PC-3 (cell line): ENCODE data around the gene KXD1. TPM values are rescaled to one million over a fixed set of nuclear protein-coding genes. Genes with fewer than 3 reads are reported as not detected.

ENCODE experiments used
- ATAC-seq: fragments of 200-7000 bp; cut with Tn5 transposase; 2 replicates; pipeline ENCODE4 v1.9.1; 2020; ENCODE audit warnings: mild to moderate bottlenecking, moderate library complexity
- BruUV-seq: library from RNA; stranded (reverse); fragments of 400-500 nt; replicated peaks from 2 replicates; lab custom pipeline; 2021; lab: Mats Ljungman, UMichigan
- CTCF ChIA-PET: fragments of 300-600 bp; sonication (Branson Sonifier 250); formaldehyde crosslinking; loops from one replicate; lab custom pipeline; 2022; ENCODE audit warnings: antibody characterized with exemption; lab: Charles Lee
- POLR2A ChIA-PET: fragments of 300-600 bp; sonication (Branson Sonifier 250); formaldehyde crosslinking; loops from one replicate; lab custom pipeline; 2022; ENCODE audit warnings: antibody characterized with exemption; ENCODE audit not compliant: unreplicated experiment; lab: Charles Lee
- DNase-seq: peaks from one replicate; pipeline ENCODE4 v3.0.0-alpha.2; 2015
- H2AFZ ChIP-seq: fragments of 300-600 bp; sonication (generic); 2 replicates; pipeline ENCODE4 v1.6.0; 2016; ENCODE audit warnings: antibody characterized with exemption, low read length
- H3F3A ChIP-seq: fragments of 300-600 bp; sonication (generic); one replicate; pipeline ENCODE4 v1.6.0; 2017; ENCODE audit warnings: antibody characterized with exemption, low read length, control low read depth, mild to moderate bottlenecking; ENCODE audit not compliant: unreplicated experiment
- H3K27ac ChIP-seq: fragments of 300-600 bp; sonication (generic); 2 replicates; pipeline ENCODE4 v1.5.1; 2016; ENCODE audit warnings: mild to moderate bottlenecking, low read length
- H3K27me3 ChIP-seq: fragments of 300-600 bp; sonication (generic); 2 replicates; pipeline ENCODE4 v1.6.1; 2016; ENCODE audit warnings: low read length, mixed read lengths
- H3K36me3 ChIP-seq: fragments of 300-600 bp; sonication (generic); 2 replicates; pipeline ENCODE4 v1.6.1; 2016; ENCODE audit warnings: low read depth, mixed run types, low read length, mixed read lengths
- H3K4me1 ChIP-seq: fragments of 300-600 bp; sonication (generic); 2 replicates; pipeline ENCODE4 v1.5.1; 2016; ENCODE audit warnings: low read length; ENCODE audit not compliant: insufficient read depth
- H3K4me2 ChIP-seq: fragments of 300-600 bp; sonication (generic); 2 replicates; pipeline ENCODE4 v1.6.0; 2016; ENCODE audit warnings: low read length
- H3K4me3 ChIP-seq: fragments of 300-600 bp; sonication (generic); 2 replicates; pipeline ENCODE4 v1.5.1; 2016; ENCODE audit warnings: mild to moderate bottlenecking, low read length, mixed read lengths
- H3K79me2 ChIP-seq: fragments of 300-600 bp; sonication (generic); 2 replicates; pipeline ENCODE4 v1.6.1; 2017; ENCODE audit warnings: low read length, mixed read lengths
- H3K9ac ChIP-seq: fragments of 300-600 bp; sonication (generic); 2 replicates; pipeline ENCODE4 v1.6.0; 2016; ENCODE audit warnings: mild to moderate bottlenecking, low read length
- H3K9me2 ChIP-seq: fragments of 300-600 bp; sonication (generic); replicated peaks from 2 replicates; pipeline ENCODE4 v1.6.1; 2016; ENCODE audit warnings: mixed run types, low read length, mixed read lengths
- H3K9me3 ChIP-seq: fragments of 300-600 bp; sonication (generic); 2 replicates; pipeline ENCODE4 v1.6.1; 2016; ENCODE audit warnings: low read length, mixed read lengths
- H4K20me1 ChIP-seq: fragments of 300-600 bp; sonication (generic); 2 replicates; pipeline ENCODE4 v1.6.1; 2016; ENCODE audit warnings: low read length, mixed read lengths
- EZH2 ChIP-seq: fragments of 300-600 bp; sonication (generic); IDR thresholded peaks from one replicate; pipeline ENCODE4 v1.6.1; 2017; ENCODE audit warnings: antibody characterized with exemption, mild to moderate bottlenecking, low read length; ENCODE audit not compliant: unreplicated experiment
- EZH2phosphoT487 ChIP-seq: fragments of 300-600 bp; sonication (generic); IDR thresholded peaks from 2 replicates; pipeline ENCODE4 v1.6.1; 2018; ENCODE audit warnings: mild to moderate bottlenecking, antibody characterized with exemption, low read length, borderline replicate concordance
- intact Hi-C: fragments of 100-400 bp; cut with micrococcal nuclease; formaldehyde crosslinking; loops from 2 replicates; pipeline ENCODE4 v1.9.0; 2023
- total RNA-seq: library from RNA; depleted of rRNA; stranded (reverse); fragments of >200 nt; gene quantifications from 2 replicates; pipeline ENCODE4 v1.2.3, GENCODE V29; 2014
- TF ChIP-seq, protein P1 (sequence below): fragments of 300-600 bp; sonication (generic); conservative IDR thresholded peaks from 2 replicates; pipeline ENCODE4 v1.5.1; 2017; ENCODE audit warnings: antibody characterized with exemption, low read depth, mild to moderate bottlenecking, low read length

KXD1 gene
- total RNA-seq, 1 experiment from 2014 or later: 137 TPM

DNA sequence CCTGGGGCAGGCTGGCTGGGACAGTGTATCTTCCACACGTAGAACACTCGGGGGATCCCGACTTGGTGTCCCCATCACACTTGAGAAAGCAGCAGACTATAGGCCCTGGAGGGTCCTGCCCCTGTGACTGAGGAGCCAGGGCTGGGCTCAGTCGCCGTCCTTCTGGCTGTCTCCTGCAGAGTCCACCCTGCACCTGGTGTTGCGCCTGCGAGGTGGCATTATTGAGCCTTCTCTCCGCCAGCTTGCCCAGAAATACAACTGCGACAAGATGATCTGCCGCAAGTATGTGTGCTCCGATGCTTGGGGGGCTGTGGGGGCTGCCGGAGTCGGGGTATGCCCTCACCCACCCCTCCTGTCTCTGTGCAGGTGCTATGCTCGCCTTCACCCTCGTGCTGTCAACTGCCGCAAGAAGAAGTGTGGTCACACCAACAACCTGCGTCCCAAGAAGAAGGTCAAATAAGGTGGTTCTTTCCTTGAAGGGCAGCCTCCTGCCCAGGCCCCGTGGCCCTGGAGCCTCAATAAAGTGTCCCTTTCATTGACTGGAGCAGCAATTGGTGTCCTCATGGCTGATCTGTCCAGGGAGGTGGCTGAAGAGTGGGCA, 17.1 kb downstream of the KXD1 start:
- H3K9me3 ChIP-seq: no peaks in the 10 kb centered on the region
- CTCF ChIA-PET: no interaction called here

DNA sequence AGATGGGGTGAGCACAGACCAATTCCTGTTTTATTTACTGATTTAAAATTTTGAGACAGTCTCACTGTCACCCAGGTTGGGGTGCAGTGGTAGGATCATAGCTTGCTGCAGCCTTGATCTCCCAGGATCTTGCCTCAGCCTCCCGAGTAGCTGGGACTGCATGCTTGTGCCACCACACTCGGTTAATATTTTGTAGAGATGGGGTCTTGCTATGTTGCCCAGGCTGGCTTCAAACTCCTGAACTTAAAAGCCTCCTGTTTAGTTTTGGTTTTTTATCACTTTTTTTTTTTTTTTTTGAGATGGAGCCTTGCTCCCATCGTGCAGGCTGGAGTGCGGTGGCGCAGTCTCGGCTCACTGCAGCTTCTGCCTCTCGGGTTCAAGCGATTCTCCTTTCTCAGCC, 18.7 kb downstream of the KXD1 start:
- H3K27me3 ChIP-seq: no peaks in the 10 kb centered on the region
- ATAC-seq: no peak
- TF ChIP-seq, protein P1, sequence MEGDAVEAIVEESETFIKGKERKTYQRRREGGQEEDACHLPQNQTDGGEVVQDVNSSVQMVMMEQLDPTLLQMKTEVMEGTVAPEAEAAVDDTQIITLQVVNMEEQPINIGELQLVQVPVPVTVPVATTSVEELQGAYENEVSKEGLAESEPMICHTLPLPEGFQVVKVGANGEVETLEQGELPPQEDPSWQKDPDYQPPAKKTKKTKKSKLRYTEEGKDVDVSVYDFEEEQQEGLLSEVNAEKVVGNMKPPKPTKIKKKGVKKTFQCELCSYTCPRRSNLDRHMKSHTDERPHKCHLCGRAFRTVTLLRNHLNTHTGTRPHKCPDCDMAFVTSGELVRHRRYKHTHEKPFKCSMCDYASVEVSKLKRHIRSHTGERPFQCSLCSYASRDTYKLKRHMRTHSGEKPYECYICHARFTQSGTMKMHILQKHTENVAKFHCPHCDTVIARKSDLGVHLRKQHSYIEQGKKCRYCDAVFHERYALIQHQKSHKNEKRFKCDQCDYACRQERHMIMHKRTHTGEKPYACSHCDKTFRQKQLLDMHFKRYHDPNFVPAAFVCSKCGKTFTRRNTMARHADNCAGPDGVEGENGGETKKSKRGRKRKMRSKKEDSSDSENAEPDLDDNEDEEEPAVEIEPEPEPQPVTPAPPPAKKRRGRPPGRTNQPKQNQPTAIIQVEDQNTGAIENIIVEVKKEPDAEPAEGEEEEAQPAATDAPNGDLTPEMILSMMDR: no peak
- no peak for TF ChIP-seq EZH2
- TF ChIP-seq EZH2phosphoT487: no peak
- peaks cover 12% of the 10 kb centered on the region for H3K4me1 ChIP-seq
- no peak for DNase-seq
- H3K4me3 ChIP-seq: no peak overlapping the region
- H4K20me1 ChIP-seq: peaks cover 32% of the 10 kb centered on the region
- peaks cover 32% of the 10 kb centered on the region for H3K36me3 ChIP-seq
- H3F3A ChIP-seq: no peaks in the 10 kb centered on the region
- H2AFZ ChIP-seq: no peak overlapping the region
- CTCF ChIA-PET: no interaction called here
- peaks cover 38% of the 10 kb centered on the region for H3K79me2 ChIP-seq
- H3K27ac ChIP-seq: no peak overlapping the region
- POLR2A ChIA-PET: no interaction called here
- BruUV-seq: no TSS peak
- no peaks in the 10 kb centered on the region for H3K9me3 ChIP-seq
- no peak overlapping the region for H3K4me2 ChIP-seq
- no peaks in the 10 kb centered on the region for H3K9me2 ChIP-seq
- intact Hi-C loops: no loop called here
- no peak overlapping the region for H3K9ac ChIP-seq

More for the DNA sequence above, 17.1 kb downstream of the KXD1 start:
- Histone ChIP-seq H4K20me1 (peaks cover 32% of the 10 kb centered on the region), H2AFZ (no peak overlapping the region), H3K27me3 (no peaks in the 10 kb centered on the region), H3K4me1 (peaks cover 15% of the 10 kb centered on the region), H3K79me2 (peaks cover 38% of the 10 kb centered on the region), H3K4me2 (no peak overlapping the region), H3K4me3 (no peak overlapping the region), H3K27ac (no peak overlapping the region), H3K36me3 (peaks cover 32% of the 10 kb centered on the region), H3K9me2 (no peaks in the 10 kb centered on the region), H3F3A (no peaks in the 10 kb centered on the region), H3K9ac (no peak overlapping the region)
- POLR2A ChIA-PET: no interaction called here
- intact Hi-C loops: loop anchor here (5.0 kb wide), 1 partner anchor 112 kb away; no protein-coding TSS in a partner anchor
- ATAC-seq (no peak), DNase-seq (no peak)
- BruUV-seq: no TSS peak
- TF ChIP-seq, protein P1: no peak
- TF ChIP-seq EZH2: no peak
- TF ChIP-seq EZH2phosphoT487: no peak

DNA sequence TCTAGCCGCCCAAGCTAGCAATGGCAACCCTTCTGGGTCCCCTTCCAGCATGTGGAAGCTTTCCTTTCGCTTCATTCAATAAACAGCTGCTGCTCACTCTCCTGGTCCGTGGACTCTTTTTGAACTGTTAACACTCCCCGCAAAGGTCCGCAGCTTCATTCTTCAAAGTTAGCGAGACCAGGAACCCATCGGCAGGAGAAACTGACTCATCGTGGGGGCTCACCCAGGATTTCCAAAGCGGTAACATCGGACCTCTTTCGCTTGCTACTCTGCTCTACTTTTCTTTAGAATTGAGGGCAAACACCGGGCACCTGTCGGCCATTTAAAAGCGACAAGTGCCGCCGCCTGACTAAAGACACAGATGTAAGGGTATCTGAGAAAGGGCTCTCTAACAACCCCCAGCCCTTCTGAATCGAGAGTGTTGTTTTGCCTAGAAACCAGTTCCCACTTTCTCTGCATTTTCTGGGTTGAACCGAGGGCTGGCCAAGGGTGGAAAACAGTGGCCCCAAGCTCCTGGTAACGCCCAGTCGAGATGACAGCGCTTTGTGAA, 19.8 kb downstream of the KXD1 start:
- CTCF ChIA-PET: no interaction called here
- peaks cover 32% of the 10 kb centered on the region for H3K36me3 ChIP-seq

More for the DNA sequence above, 19.8 kb downstream of the KXD1 start:
- H3K4me1 ChIP-seq: peaks cover 12% of the 10 kb centered on the region
- no TSS peak for BruUV-seq
- H3K4me3 ChIP-seq: no peak overlapping the region
- no peaks in the 10 kb centered on the region for H3K27me3 ChIP-seq
- no peak overlapping the region for H2AFZ ChIP-seq
- H3K27ac ChIP-seq: no peak overlapping the region
- no peaks in the 10 kb centered on the region for H3K9me2 ChIP-seq
- H3K9me3 ChIP-seq: no peaks in the 10 kb centered on the region
- TF ChIP-seq EZH2phosphoT487: no peak
- TF ChIP-seq EZH2: no peak
- TF ChIP-seq, protein P1: no peak
- peaks cover 30% of the 10 kb centered on the region for H3K79me2 ChIP-seq
- intact Hi-C loops: no loop called here
- H3K4me2 ChIP-seq: no peak overlapping the region
- peaks cover 26% of the 10 kb centered on the region for H4K20me1 ChIP-seq
- no peak overlapping the region for H3K9ac ChIP-seq
- no peaks in the 10 kb centered on the region for H3F3A ChIP-seq
- ATAC-seq (no peak), DNase-seq (no peak)
- POLR2A ChIA-PET: no interaction called here
